Tibial nerve (tissue), 4 donors: Measurements from ENCODE around the gene ANO8. TPM values are rescaled to one million over a fixed set of nuclear protein-coding genes. Genes with fewer than 3 reads are reported as not detected.

Experiments
- DNase-seq, 2 donors: peaks; one replicate each; pipeline ENCODE4 v3.0.0-alpha.2; 2019; ENCODE audit warnings: low spot score in 2 of 2
- H3K27ac ChIP-seq, 4 donors: fragments of 200-600 bp; sonication (generic) in 3 of 4; one replicate each; pipeline ENCODE4 v1.5.1; 2017 to 2019; ENCODE audit warnings: mild to moderate bottlenecking in 1 of 4
- H3K27me3 ChIP-seq, 2 donors: fragments of 200-600 bp; sonication (generic) in 1 of 2; one replicate each; pipeline versions ENCODE4 v1.5.1 to v1.6.0; 2017 to 2019
- H3K36me3 ChIP-seq, 3 donors: fragments of 200-600 bp; sonication (generic); one replicate each; pipeline ENCODE4 v1.5.1; 2018 to 2019
- H3K4me1 ChIP-seq, 4 donors: fragments of 200-600 bp; sonication (generic) in 3 of 4; one replicate each; pipeline ENCODE4 v1.5.1; 2017 to 2019
- H3K4me3 ChIP-seq, 4 donors: fragments of 200-600 bp; sonication (generic) in 3 of 4; one replicate each; pipeline ENCODE4 v1.5.1; 2017 to 2019; ENCODE audit warnings: mild to moderate bottlenecking in 1 of 4, moderate library complexity in 1 of 4
- H3K9me3 ChIP-seq, 4 donors: fragments of 200-600 bp; sonication (generic) in 3 of 4; one replicate each; pipeline ENCODE4 v1.5.1; 2017 to 2019
- EP300 ChIP-seq, 2 donors: sonication (generic); formaldehyde crosslinking; IDR thresholded peaks; one replicate each; pipeline ENCODE4 v1.6.1; 2017; ENCODE audit warnings: antibody characterized with exemption in 2 of 2, mild to moderate bottlenecking in 1 of 2
- POLR2A ChIP-seq, 2 donors: fragments of 450-650 bp; IDR thresholded peaks; one replicate each; pipeline ENCODE4 v1.6.1; 2017; ENCODE audit warnings: antibody characterized with exemption in 2 of 2, mild to moderate bottlenecking in 2 of 2, moderate library complexity in 2 of 2
- WGBS, 2 donors: methylation state at CpG; one replicate each; pipeline ENCODE4 v1.1.5; 2018; 5-methylcytosine and 5-hydroxymethylcytosine counted together
- total RNA-seq, 4 donors: library from RNA; depleted of rRNA; stranded (reverse); fragments of >200 nt; gene quantifications; one replicate each; pipeline ENCODE4 v1.1.0, GENCODE V29; 2016
- TF ChIP-seq, protein P1 (sequence below), 5 experiments: fragments of 200-600 bp in 3 of 5; fragments of 450-650 bp in 2 of 5; sonication (generic) in 3 of 5; IDR thresholded peaks; one replicate each; pipeline ENCODE4 v1.5.1; 2016 to 2019; ENCODE audit warnings: antibody characterized with exemption in 5 of 5, mild to moderate bottlenecking in 3 of 5, moderate library complexity in 2 of 5

Gene ANO8
- total RNA-seq, 4 donors from 2014 or later: 10.7 to 23.1 (median 13.3) TPM

DNA sequence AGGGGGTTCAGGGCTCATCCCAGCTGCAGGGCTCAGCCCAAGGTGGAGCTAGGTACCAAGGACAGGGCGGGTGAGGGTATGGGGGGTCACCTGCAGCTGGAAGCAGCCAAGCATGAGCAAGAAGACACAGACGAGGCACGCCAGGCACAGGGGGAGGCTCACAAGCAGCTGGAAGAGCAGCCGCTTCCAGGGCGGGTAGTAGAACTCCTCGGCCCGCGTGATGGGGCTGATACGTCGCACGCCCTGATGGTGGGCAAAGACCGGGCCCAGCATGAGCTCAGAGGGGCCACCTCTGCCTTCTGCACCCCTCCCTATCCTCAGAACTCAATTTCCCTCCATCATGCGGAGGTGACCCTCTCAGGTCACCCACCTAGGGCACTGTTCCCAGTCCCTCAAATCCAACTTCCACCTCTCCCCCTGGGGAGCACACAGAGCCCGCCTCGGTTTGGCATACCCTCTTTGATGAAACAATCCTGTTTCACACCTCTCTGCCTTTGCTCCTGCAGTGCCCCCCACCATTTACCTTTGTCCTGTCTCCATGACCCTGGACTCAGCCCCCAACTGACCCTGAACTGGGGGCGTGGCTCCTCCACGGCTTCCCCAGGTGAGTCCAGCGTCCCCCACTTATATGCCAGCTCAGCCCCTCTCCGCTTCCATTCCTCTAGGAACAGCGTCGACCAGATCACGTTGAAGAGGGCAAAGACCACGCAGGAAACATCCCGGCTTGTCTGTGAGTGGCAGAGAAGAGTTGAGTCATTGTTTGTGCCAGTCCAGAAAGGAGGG lies 4.2 kb downstream of the ANO8 start:
- Histone ChIP-seq H3K27ac (no peak overlapping the region), H3K36me3 (peaks cover 0 to 54% (median 0%) of the 10 kb centered on the region in 3 donors), H3K4me3 (no peak overlapping the region), H3K27me3 (no peaks in the 10 kb centered on the region), H3K9me3 (no peaks in the 10 kb centered on the region), H3K4me1 (peaks cover 0 to 67% (median 22%) of the 10 kb centered on the region in 4 donors)
- TF ChIP-seq EP300 (IDR thresholded peaks at IDR 0.05): no peak
- TF ChIP-seq, protein P1, sequence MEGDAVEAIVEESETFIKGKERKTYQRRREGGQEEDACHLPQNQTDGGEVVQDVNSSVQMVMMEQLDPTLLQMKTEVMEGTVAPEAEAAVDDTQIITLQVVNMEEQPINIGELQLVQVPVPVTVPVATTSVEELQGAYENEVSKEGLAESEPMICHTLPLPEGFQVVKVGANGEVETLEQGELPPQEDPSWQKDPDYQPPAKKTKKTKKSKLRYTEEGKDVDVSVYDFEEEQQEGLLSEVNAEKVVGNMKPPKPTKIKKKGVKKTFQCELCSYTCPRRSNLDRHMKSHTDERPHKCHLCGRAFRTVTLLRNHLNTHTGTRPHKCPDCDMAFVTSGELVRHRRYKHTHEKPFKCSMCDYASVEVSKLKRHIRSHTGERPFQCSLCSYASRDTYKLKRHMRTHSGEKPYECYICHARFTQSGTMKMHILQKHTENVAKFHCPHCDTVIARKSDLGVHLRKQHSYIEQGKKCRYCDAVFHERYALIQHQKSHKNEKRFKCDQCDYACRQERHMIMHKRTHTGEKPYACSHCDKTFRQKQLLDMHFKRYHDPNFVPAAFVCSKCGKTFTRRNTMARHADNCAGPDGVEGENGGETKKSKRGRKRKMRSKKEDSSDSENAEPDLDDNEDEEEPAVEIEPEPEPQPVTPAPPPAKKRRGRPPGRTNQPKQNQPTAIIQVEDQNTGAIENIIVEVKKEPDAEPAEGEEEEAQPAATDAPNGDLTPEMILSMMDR (IDR thresholded peaks at IDR 0.05): no peak
- no peak for TF ChIP-seq POLR2A (IDR thresholded peaks at IDR 0.05)
- no peak for DNase-seq
- 91 to 93% methylated on average over 24 of the region's 24 CpGs for WGBS, 2 donors

- no peak overlapping the region for H3K27ac ChIP-seq
- H3K27me3 ChIP-seq: no peaks in the 10 kb centered on the region
- TF ChIP-seq, protein P1 (IDR thresholded peaks at IDR 0.05): no peak
- H3K4me1 ChIP-seq: peaks cover 0 to 66% (median 20%) of the 10 kb centered on the region in 4 donors
- H3K36me3 ChIP-seq: peaks cover 0 to 62% (median 0%) of the 10 kb centered on the region in 3 donors
- WGBS, 2 donors: 83 to 88% methylated on average over 51 of the region's 51 CpGs
- no peaks in the 10 kb centered on the region for H3K9me3 ChIP-seq
- no peak for DNase-seq
- peak overlapping the region in 1 of 4 donors; percentile 46 for H3K4me3 ChIP-seq
Observed at GRCh38 chr19:17329366-17330261, 5.0 kb downstream of the ANO8 start.

DNA sequence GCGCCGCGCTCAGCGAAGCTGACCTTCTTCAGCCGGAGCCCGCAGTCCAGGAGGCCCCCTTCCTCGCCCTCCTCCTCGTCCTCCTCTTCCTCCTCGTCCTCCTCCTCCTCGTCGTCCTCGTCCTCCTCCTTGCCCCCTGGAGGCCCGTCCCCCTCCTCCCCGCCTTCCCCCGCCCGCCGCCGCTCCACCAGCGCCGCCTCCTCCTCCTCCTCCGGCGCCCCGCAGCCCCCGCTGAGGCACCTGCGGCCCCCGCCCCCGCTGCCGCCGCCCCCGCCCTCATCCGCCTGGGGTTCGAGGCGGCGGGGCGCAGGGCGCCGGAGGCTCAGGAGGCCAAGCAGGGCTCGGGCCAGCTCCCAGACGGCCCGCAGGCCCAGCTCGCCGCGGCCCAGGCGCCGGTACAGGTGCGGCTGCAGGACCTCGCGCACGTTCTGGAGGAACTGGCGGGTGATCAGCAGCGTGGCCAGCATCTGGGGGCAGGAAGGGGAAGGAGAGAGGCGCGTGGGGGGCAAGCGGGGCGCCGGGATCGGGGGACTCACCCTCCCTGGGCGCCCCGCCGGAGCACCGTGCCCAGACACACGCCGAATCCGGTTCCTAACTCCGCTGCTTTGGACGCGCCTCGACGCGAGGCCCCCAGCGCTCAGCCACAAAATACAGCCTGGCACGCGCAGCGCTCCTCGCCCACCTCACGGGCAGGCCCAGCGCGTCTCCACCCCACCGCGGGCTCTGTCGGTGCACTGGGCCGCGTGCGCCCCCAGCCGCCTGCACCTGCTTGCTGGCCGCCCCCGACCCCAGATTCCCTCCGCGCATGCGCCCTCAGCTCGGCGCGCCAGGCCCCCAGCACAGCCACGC lies 5.9 kb downstream of the ANO8 start:
- H3K27ac ChIP-seq: peak overlapping the region in 2 of 4 donors; percentile 50 to 77

DNA sequence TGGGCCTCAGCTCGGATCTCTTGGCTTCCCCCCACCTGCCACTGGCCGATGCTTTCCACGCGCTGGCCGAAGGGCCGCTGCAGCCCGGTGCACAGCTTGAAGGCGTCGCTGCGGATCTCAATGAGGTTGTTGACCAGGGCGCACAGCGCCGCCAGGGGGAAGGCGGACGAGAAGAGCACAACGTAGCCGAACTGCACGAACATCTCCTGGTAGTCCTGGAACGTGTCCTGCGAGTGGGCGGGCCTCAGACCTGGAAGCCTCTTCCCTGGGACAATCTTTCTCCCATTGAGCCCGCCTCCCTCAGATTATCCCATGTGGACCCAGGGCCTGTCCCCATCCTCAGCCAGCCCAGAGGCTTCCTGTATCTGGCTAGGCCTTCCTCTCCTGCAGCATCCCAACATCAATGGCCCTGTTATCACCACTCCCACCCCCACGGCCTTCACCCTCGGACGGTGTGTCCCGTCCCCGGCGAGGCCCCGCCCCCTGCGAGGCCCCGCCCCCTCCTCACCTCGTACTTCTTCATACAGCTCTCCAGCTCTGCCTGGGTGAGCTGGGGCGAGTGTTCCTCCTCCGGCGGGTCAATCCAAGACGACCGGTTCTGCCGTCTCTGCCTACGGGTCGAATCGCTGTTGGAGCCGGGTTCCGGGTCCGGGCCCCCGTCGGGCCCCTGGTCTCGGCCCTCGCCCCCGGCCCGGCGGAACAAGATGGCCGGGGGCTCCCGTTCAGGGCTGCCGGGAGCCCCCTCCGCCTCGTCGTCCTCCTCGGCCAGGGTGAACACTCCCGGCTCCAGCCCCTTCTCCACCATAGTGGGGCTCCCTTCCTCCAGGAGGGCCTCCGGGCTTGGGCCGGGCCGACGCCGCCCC lies 6.8 kb downstream of the ANO8 start:
- peak overlapping the region in 3 of 4 donors; percentile 13 to 77 (median 50) for H3K27ac ChIP-seq
- 42 to 61% methylated on average over 46 to 50 of the region's 64 CpGs for WGBS, 2 donors
- DNase-seq: no peak
- H3K9me3 ChIP-seq: no peaks in the 10 kb centered on the region
- H3K4me3 ChIP-seq: peak overlapping the region in 2 of 4 donors; percentile 35 to 46
- peaks cover 0 to 65% (median 0%) of the 10 kb centered on the region in 3 donors for H3K36me3 ChIP-seq
- H3K27me3 ChIP-seq: no peaks in the 10 kb centered on the region
- H3K4me1 ChIP-seq: peaks cover 0 to 67% (median 19%) of the 10 kb centered on the region in 4 donors
- TF ChIP-seq, protein P1 (IDR thresholded peaks at IDR 0.05): no peak
- TF ChIP-seq POLR2A (IDR thresholded peaks at IDR 0.05) (no peak), EP300 (IDR thresholded peaks at IDR 0.05) (no peak)

More for the DNA sequence above, 5.9 kb downstream of the ANO8 start:
- WGBS, 2 donors: 55% methylated on average over 68 to 90 of the region's 94 CpGs
- DNase-seq: no peak
- Histone ChIP-seq H3K27me3 (no peaks in the 10 kb centered on the region), H3K4me1 (peaks cover 0 to 68% (median 22%) of the 10 kb centered on the region in 4 donors), H3K9me3 (no peaks in the 10 kb centered on the region), H3K4me3 (peak overlapping the region in 2 of 4 donors; percentile 35 to 46), H3K36me3 (peaks cover 0 to 68% (median 0%) of the 10 kb centered on the region in 3 donors)
- TF ChIP-seq, protein P1 (IDR thresholded peaks at IDR 0.05): no peak
- TF ChIP-seq POLR2A (IDR thresholded peaks at IDR 0.05) (no peak), EP300 (IDR thresholded peaks at IDR 0.05) (no peak)
